ENCODE data around the gene TMEM87B.

DNA sequence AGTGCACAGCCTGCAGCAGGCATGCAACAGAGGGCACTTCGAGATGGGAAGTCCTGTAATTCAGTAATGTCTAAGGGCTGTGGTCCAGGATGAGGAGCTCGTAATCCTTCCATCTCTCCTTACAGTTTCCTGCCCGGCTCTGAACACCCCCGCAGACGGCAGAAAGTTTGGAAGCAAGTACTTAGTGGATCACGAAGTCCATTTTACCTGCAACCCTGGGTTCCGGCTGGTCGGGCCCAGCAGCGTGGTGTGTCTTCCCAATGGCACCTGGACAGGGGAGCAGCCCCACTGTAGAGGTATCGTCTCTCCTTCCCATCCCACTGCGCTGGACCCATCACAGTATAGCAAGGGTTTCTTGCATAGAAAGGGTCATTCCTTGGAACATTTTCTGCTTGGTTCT is 109.8 kb downstream of the TMEM87B start:
- no peak for TF ChIP-seq POLR2A (IDR thresholded peaks at IDR 0.05)
- TF ChIP-seq, protein P1, sequence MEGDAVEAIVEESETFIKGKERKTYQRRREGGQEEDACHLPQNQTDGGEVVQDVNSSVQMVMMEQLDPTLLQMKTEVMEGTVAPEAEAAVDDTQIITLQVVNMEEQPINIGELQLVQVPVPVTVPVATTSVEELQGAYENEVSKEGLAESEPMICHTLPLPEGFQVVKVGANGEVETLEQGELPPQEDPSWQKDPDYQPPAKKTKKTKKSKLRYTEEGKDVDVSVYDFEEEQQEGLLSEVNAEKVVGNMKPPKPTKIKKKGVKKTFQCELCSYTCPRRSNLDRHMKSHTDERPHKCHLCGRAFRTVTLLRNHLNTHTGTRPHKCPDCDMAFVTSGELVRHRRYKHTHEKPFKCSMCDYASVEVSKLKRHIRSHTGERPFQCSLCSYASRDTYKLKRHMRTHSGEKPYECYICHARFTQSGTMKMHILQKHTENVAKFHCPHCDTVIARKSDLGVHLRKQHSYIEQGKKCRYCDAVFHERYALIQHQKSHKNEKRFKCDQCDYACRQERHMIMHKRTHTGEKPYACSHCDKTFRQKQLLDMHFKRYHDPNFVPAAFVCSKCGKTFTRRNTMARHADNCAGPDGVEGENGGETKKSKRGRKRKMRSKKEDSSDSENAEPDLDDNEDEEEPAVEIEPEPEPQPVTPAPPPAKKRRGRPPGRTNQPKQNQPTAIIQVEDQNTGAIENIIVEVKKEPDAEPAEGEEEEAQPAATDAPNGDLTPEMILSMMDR (IDR thresholded peaks at IDR 0.05): no peak

Measured in thyroid gland (tissue), 4 donors.